ENCODE results near the gene KCNQ1. TPM values are rescaled to one million over a fixed set of nuclear protein-coding genes. Genes with fewer than 3 reads are reported as not detected.

KCNQ1 gene
- polyA plus RNA-seq, 1 experiment: not detected

- H3K27ac ChIP-seq (ENCODE audit: low read depth, low read length): no peak overlapping the region
- CTCF ChIA-PET: interaction anchor here (0.8 to 1.1 kb wide), 3 partner anchors 115 to 230 kb away, joined by 3 to 7 read pairs (median 3); no protein-coding TSS in a partner anchor
- no peaks in the 10 kb centered on the region; the same call in 1 of the 2 replicates for H3K9me3 ChIP-seq (ENCODE audit: control insufficient read depth, insufficient read depth, low read length)
- no peak overlapping the region for H3K4me3 ChIP-seq (ENCODE audit: low read depth, low read length)
- TF ChIP-seq CTCF (IDR thresholded peaks at IDR 0.05; ENCODE audit: low read depth, low read length): no peak
- POLR2A ChIA-PET: no interaction called here
- DNase-seq (ENCODE audit: low read depth, low spot score): no peak
- peaks cover 6% of the 10 kb centered on the region for H3K27me3 ChIP-seq (ENCODE audit: control insufficient read depth, insufficient read depth, low read length)
Observed at GRCh38 chr11:2416765-2417164, 28.0 kb upstream of the KCNQ1 start.

GRCh38 chr11:2417856-2418692 lies 26.7 kb upstream of the KCNQ1 start:
- H3K27ac ChIP-seq (ENCODE audit: low read depth, low read length): no peak overlapping the region
- CTCF ChIA-PET: interaction anchor here (1.1 to 3.8 kb wide), 7 partner anchors 13 to 224 kb away, joined by 3 to 116 read pairs (median 10); no protein-coding TSS in a partner anchor
- peaks cover 6% of the 10 kb centered on the region for H3K27me3 ChIP-seq (ENCODE audit: control insufficient read depth, insufficient read depth, low read length)
- POLR2A ChIA-PET: no interaction called here
- H3K4me3 ChIP-seq (ENCODE audit: low read depth, low read length): no peak overlapping the region
- no peak for TF ChIP-seq CTCF (IDR thresholded peaks at IDR 0.05; ENCODE audit: low read depth, low read length)
- no peaks in the 10 kb centered on the region; the same call in 1 of the 2 replicates for H3K9me3 ChIP-seq (ENCODE audit: control insufficient read depth, insufficient read depth, low read length)
- no peak for DNase-seq (ENCODE audit: low read depth, low spot score)

- ChIA-PET POLR2A (interaction anchor here (0.5 to 1.7 kb wide), 3 partner anchors 113 to 511 kb away, joined by 3 to 7 read pairs (median 5); no protein-coding TSS in a partner anchor), CTCF (interaction anchor here (0.8 to 3.8 kb wide), 19 partner anchors 10 to 252 kb away, joined by 3 to 116 read pairs (median 7); partner anchors contain the start of gene TSSC4)
- Histone ChIP-seq H3K9me3 (ENCODE audit: control insufficient read depth, insufficient read depth, low read length) (no peaks in the 10 kb centered on the region; the same call in 1 of the 2 replicates), H3K4me3 (ENCODE audit: low read depth, low read length) (no peak overlapping the region), H3K27me3 (ENCODE audit: control insufficient read depth, insufficient read depth, low read length) (peaks cover 6% of the 10 kb centered on the region), H3K27ac (ENCODE audit: low read depth, low read length) (no peak overlapping the region)
- DNase-seq (ENCODE audit: low read depth, low spot score): no peak
- TF ChIP-seq CTCF (IDR thresholded peaks at IDR 0.05; ENCODE audit: low read depth, low read length): no peak
Observed at GRCh38 chr11:2418693-2419360, 26.0 kb upstream of the KCNQ1 start.

GRCh38 chr11:2419638-2420501 lies 24.9 kb upstream of the KCNQ1 start:
- TF ChIP-seq CTCF (IDR thresholded peaks at IDR 0.05; ENCODE audit: low read depth, low read length): peak; percentile 85
- peak; percentile 47 for DNase-seq (ENCODE audit: low read depth, low spot score)

More at GRCh38 chr11:2419638-2420501, 24.9 kb upstream of the KCNQ1 start:
- Histone ChIP-seq H3K9me3 (ENCODE audit: control insufficient read depth, insufficient read depth, low read length) (no peaks in the 10 kb centered on the region; the same call in 1 of the 2 replicates), H3K27ac (ENCODE audit: low read depth, low read length) (no peak overlapping the region), H3K4me3 (ENCODE audit: low read depth, low read length) (no peak overlapping the region), H3K27me3 (ENCODE audit: control insufficient read depth, insufficient read depth, low read length) (peaks cover 6% of the 10 kb centered on the region)
- CTCF ChIA-PET: interaction anchor here (0.8 to 3.8 kb wide), 26 partner anchors 11 to 268 kb away, joined by 3 to 116 read pairs (median 5); partner anchors contain the start of genes C11orf21, TSPAN32 and TSSC4
- POLR2A ChIA-PET: interaction anchor here (0.5 to 1.7 kb wide), 2 partner anchors 114 to 180 kb away, joined by 5 to 7 read pairs; no protein-coding TSS in a partner anchor

Measured in AG04450 (cell line).